ENCODE measurements around the gene NRCAM. TPM values are rescaled to one million over a fixed set of nuclear protein-coding genes. Genes with fewer than 3 reads are reported as not detected.
A peak's percentile ranks its signal among the peaks of the same experiment; 100 is the strongest.

NRCAM gene
- total and polyA plus RNA-seq, 2 of the 8 experiments (the other 6 are each of a cell fraction or from before 2014, with no cell fraction given): 2.7 to 3.8 TPM

- no peak overlapping the region for H2BK15ac ChIP-seq (ENCODE audit: low read length)
- H3K4me2 ChIP-seq (ENCODE audit: insufficient read depth in 1 of 2, low read depth in 2 of 2, low read length in 2 of 2): no peak overlapping the region
- no peaks in the 10 kb centered on the region for H3K23me2 ChIP-seq (ENCODE audit: low read depth, low read length)
- no peak overlapping the region for H2BK120ac ChIP-seq (replicated peaks; ENCODE audit: low read depth, low read length)
- H3K27ac ChIP-seq (ENCODE audit: low read depth, low read length): no peak overlapping the region
- 85% methylated on average over 5 of the region's 5 CpGs; no CpG with 5 or more reads in 1 of the 2 experiments for WGBS, 2 experiments (ENCODE audit: extremely low coverage in 1 of 2, insufficient coverage in 1 of 2, insufficient read length in 1 of 2, insufficient replicate concordance in 2 of 2, low coverage in 1 of 2, low lambda C conversion rate in 2 of 2, missing lambda C conversion rate in 1 of 2)
- H3K9ac ChIP-seq (replicated peaks in 1 of 4; ENCODE audit: extremely low read depth in 1 of 4, low read depth in 3 of 4, low read length in 3 of 4): peak overlapping the region in 1 of 4 experiments; percentile 34; a peak in 1 of 7 replicates
- H4K91ac ChIP-seq (replicated peaks; ENCODE audit: insufficient read length, low read length): no peak overlapping the region
- H3K79me1 ChIP-seq (ENCODE audit: low read depth, low read length): no peaks in the 10 kb centered on the region
- H4K5ac ChIP-seq (ENCODE audit: insufficient read length, low read depth, low read length): no peak overlapping the region
- no peak overlapping the region for H3K14ac ChIP-seq (ENCODE audit: insufficient read length)
- no peaks in the 10 kb centered on the region for H3K79me2 ChIP-seq (ENCODE audit: control insufficient read depth in 1 of 2, insufficient read depth in 2 of 2, low read length in 2 of 2)
- peaks cover 0 to 5% (median 0%) of the 10 kb centered on the region in 4 experiments; a peak in 3 of 7 replicates for H3K4me1 ChIP-seq (replicated peaks in 1 of 4; ENCODE audit: control insufficient read depth in 3 of 4, insufficient read depth in 4 of 4, low read length in 3 of 4)
- H4K8ac ChIP-seq (ENCODE audit: extremely low read depth, insufficient read depth, low read length): no peak overlapping the region
- H3K27me3 ChIP-seq (replicated peaks in 1 of 4; ENCODE audit: control insufficient read depth in 3 of 4, extremely low read depth in 1 of 4, insufficient read depth in 3 of 4, low read length in 3 of 4): no peaks in the 10 kb centered on the region
- H3K23ac ChIP-seq (ENCODE audit: insufficient read length): no peak overlapping the region
- H2AK5ac ChIP-seq (ENCODE audit: low read depth, low read length): no peak overlapping the region
- no peaks in the 10 kb centered on the region for H3K36me3 ChIP-seq (ENCODE audit: control insufficient read depth in 2 of 4, insufficient read depth in 4 of 4, low read length in 3 of 4)
- no peak overlapping the region for H2BK12ac ChIP-seq (ENCODE audit: low read depth, low read length)
- CTCF ChIA-PET (ENCODE audit: partially characterized antibody): interaction anchor here (1.1 to 1.6 kb wide), 2 partner anchors 35 to 45 kb away, joined by 4 to 9 read pairs; no protein-coding TSS in a partner anchor
- POLR2A ChIA-PET (ENCODE audit: partially characterized antibody): no interaction called here
- no peak for FAIRE-seq
- H2BK20ac ChIP-seq (ENCODE audit: low read length): no peak overlapping the region
- H3K18ac ChIP-seq (ENCODE audit: extremely low read depth, low read length): no peak overlapping the region
- TF ChIP-seq TAF1 (IDR thresholded peaks at IDR 0.05; ENCODE audit: low read depth, low read length) (no peak), ZNF274 (IDR thresholded peaks at IDR 0.05; ENCODE audit: borderline replicate concordance, extremely low read depth, low read length) (no peak), SIN3A (conservative IDR thresholded peaks at IDR 0.05 in 1 of 2, IDR thresholded peaks at IDR 0.05 in 1 of 2; ENCODE audit: low read depth in 1 of 2, low read length in 2 of 2) (no peak), SP2 (IDR thresholded peaks at IDR 0.05; ENCODE audit: low read length) (no peak), CBX5 (IDR thresholded peaks at IDR 0.05; ENCODE audit: low read depth, low read length) (no peak)
- no peak overlapping the region for H3K4me3 ChIP-seq (ENCODE audit: extremely low read depth in 1 of 4, insufficient read depth in 2 of 4, low read depth in 3 of 4, low read length in 4 of 4)
- H2AFZ ChIP-seq (ENCODE audit: low read length): no peak overlapping the region
- H2BK5ac ChIP-seq (ENCODE audit: low read depth, low read length): no peak overlapping the region
- H3K9me3 ChIP-seq (ENCODE audit: insufficient read depth in 2 of 2, low read depth in 1 of 2, low read length in 1 of 2): no peaks in the 10 kb centered on the region
- H3K4ac ChIP-seq (replicated peaks; ENCODE audit: insufficient read length, low read depth, low read length): no peak overlapping the region
- DNase-seq (ENCODE audit: low read depth in 1 of 2, low spot score in 2 of 2): no peak
- H3K56ac ChIP-seq (replicated peaks; ENCODE audit: insufficient read length, low read depth, low read length): no peak overlapping the region
- H4K20me1 ChIP-seq (replicated peaks in 1 of 2; ENCODE audit: control insufficient read depth in 1 of 2, insufficient read depth in 2 of 2, low read length in 2 of 2): no peaks in the 10 kb centered on the region
Measured at GRCh38 chr7:108149119-108149518, 307.1 kb downstream of the NRCAM start.

Measured in H1 (cell line).